HG02852 (cell line): ENCODE data around the gene KRTAP19-7.

ENCODE experiments used
- ATAC-seq: cut with Tn5 transposase; IDR thresholded peaks from one replicate; pipeline ENCODE4 v1.9.1; 2021; ENCODE audit warnings: mild to moderate bottlenecking, moderate library complexity; ENCODE audit not compliant: unreplicated experiment

The KRTAP19-7 gene, protein sequence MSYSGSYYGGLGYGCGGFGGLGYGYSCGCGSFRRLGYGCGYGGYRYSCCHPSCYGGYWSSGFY

DNA sequence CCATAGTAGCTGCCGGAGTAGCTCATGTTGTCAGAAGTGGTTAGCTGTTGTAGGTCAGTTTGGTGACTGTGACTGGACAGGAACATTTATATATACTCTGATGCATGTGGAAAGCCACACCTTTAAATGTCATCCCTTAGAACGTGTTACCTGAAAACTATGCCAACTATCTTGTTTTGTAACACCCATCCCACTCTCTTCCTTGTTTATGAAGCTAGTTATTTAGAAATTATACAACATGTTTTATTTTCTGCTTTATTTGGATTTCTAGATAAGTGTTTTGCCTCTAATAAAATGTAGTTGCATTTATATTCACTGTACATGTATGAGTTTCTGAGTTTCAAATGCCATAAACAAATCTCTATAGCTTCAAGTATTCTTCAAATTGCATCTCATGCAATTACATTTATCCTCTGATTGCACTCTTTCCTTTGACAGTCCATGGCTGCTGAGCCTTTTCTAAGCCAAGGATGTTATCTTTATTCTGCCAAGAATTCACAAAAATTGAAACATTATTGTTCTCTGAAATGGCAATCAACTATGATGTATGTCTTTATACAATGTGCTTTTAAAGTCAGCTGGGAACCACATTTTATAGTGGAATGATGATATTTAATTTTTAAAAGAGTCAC, at the start of gene KRTAP19-7:
KRTAP19-7 (minus strand) TSS at position 51 of the 632 bp plus-strand sequence; CDS start at position 26, 25 bp downstream.
- ATAC-seq = no peak

GRCh38 chr21:30605968-30606367, 44.9 kb upstream of the KRTAP19-7 start:
- ATAC-seq = no peak

- no peak for ATAC-seq
Observed at GRCh38 chr21:30600787-30601186, 39.7 kb upstream of the KRTAP19-7 start, which contains the start of gene KRTAP22-1. Gene KRTAP22-1 (plus strand): TSS chr21:30601087.

- ATAC-seq = no peak
Observed at GRCh38 chr21:30598802-30599201, 37.7 kb upstream of the KRTAP19-7 start, which contains the start of gene KRTAP6-2. Gene KRTAP6-2 (minus strand): TSS chr21:30598902. CDS start chr21:30598874, 28 bp downstream.

DNA sequence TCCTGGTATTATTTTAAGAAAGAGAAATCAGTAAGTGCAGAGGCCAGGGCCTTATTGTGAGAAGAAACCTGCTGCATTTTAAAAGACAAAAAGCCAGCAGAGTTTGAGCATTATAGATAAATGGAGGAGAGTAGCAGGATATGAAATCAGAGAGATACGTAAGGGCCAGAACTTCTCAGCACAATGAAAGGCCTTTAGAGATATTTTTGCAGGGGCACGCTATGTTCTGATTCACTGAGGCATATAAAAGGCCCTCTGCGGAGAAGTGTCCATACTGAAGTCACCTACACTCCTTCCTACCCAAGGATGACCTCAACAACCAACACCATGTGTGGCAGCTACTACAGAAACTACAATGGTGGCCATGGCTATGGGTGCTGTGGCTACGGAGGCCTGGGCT, 31.0 kb upstream of the KRTAP19-7 start, which contains the start of gene KRTAP6-3:
KRTAP6-3 (plus strand) TSS at position 301 of the 400 bp plus-strand sequence; CDS start at position 307, 6 bp downstream.
- ATAC-seq = no peak

DNA sequence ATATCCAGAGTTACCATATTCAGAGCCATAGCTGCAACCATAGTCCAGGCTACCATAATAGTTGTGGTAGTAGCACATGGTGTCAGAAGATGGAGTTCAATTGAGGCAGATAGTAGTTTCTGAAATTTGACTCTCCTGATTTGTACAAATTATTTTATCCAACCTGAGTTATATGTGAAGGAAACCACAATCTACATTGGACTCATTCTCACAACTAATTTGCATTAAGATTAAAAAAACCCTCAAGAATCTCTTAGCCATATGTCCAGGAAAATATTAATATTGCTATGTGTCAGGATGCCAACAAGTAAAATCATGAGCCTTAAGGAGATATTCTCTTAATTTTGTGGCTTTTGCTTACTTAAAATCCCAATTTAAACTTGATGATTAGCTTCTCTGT, 29.2 kb upstream of the KRTAP19-7 start, which contains the start of gene KRTAP22-2:
KRTAP22-2 (minus strand) TSS at position 101 of the 400 bp plus-strand sequence.
- ATAC-seq = no peak

DNA sequence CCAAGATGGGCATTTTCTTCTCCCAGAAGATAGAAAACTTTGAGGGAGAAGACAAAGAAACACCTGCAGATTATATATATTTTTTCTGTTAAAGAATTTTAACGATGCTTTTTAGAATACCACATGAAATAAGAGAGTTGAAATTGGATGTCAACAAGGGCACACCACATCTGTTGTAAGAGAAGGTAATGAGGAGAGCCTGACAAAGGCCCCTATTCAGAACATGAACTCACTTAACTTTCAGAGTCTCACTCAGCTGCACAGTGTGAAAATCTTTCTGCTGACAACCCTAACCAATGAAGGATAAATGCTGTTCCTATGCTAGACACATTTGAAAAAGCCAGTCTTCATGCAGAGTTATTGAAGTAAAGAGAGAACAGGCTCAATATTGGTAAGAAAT, 21.8 kb upstream of the KRTAP19-7 start:
- ATAC-seq = no peak

- ATAC-seq = no peak
Observed at GRCh38 chr21:30580132-30580531, 19.0 kb upstream of the KRTAP19-7 start.

GRCh38 chr21:30579346-30579745, 18.2 kb upstream of the KRTAP19-7 start:
- no peak for ATAC-seq

DNA sequence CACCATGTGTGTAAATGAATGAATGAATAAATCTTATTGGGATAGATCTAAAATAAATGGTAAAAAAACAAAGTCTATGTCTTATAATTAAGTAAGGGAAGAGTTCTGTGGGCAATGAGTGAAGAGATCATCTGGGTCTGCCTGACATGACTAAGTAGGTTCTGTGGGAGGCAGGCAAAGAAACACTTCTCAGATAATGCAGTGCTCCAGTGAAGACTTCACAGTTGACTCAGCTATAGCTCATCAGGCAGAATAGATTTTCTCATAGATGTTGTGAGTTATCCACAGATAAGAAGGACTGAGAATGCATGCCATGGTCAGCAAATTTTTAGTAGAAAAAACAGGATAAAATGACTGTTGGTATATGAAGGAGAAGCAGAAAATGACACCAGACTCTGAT, 16.7 kb upstream of the KRTAP19-7 start:
- no peak for ATAC-seq

DNA sequence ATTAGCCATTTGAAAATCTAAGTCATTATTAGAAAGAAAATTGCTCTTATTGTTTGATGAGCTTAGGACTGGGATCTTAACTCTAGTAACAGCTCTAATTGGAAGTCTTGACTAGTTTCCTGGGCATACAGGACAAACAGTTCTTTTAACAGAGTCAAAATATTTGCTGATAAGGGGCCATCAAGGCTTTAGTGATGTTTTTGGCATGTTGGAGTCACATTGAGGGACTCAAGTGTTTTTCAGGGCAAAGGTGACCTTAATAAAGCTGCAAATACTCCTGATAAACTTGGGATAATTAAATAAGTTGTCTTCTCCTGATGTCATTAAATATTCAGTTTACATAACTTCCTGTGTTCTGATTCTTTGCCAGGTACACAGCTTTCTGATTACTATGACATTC, 6.5 kb upstream of the KRTAP19-7 start:
- no peak for ATAC-seq

DNA sequence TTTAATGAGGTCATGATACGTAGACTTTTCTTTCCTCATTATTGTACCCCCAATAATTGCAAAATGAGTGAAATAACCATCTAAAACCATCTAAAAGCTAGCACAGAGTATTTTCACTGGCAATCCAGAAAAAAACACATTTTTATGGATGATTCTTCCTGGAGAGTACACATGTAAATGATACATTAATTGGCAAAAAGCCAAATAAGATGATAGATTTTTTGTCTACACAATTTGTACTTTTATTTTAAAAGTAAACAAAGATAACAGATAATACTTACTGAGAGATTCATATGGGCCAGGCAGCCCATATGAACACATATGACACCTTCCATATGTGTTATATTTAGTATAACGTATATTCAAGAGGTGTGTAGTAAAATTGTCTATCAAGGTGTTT, 2.5 kb upstream of the KRTAP19-7 start:
- no peak for ATAC-seq

- ATAC-seq = no peak
Observed at GRCh38 chr21:30563072-30563471, 2.0 kb upstream of the KRTAP19-7 start.

GRCh38 chr21:30561957-30562356, 843 bp upstream of the KRTAP19-7 start:
- no peak for ATAC-seq

GRCh38 chr21:30555095-30555494, 6.0 kb downstream of the KRTAP19-7 start:
- no peak for ATAC-seq

GRCh38 chr21:30552782-30553181, 8.3 kb downstream of the KRTAP19-7 start:
- no peak for ATAC-seq

DNA sequence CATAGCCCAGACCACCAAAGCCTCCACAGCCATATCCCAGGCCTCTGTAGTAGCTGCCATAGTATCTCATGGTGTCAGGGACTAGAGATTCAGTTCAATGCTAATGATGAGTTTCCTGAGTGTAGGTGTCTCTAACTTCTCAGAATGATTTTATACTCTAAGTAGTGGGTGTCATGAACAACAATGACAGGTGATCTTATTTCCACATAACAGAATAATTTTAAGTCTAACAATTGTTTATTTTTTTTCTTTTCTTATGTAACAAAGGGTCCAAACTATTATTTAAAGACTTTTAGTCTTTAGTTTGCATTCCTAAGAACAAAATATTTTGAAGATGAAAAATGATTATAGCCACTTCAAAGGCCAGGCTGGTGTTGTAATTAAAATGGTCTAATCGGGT, 19.4 kb downstream of the KRTAP19-7 start, which contains the start of gene KRTAP19-6:
KRTAP19-6 (minus strand) TSS at position 101 of the 400 bp plus-strand sequence; CDS start at position 70, 31 bp downstream.
- no peak for ATAC-seq

GRCh38 chr21:30518876-30519275, 42.2 kb downstream of the KRTAP19-7 start:
- no peak for ATAC-seq

- no peak for ATAC-seq
Observed at GRCh38 chr21:30515681-30516080, 45.4 kb downstream of the KRTAP19-7 start.
